Activated T-helper 1 cell treated with anti-CD3 and anti-CD28 coated beads, Interleukin-12 subunit alpha, Interleukin-12 subunit beta, Interleukin-2, Interleukin-4 antibody, amounts not matched to agents 30 ng/mL and 10 ng/mL and 1 ng/mL, durations not matched to agents 14 hours and 24 hours and 36 hours (primary cell): ENCODE measurements around the gene GPR137. TPM values are rescaled to one million over a fixed set of nuclear protein-coding genes. Genes with fewer than 3 reads are reported as not detected.

Source experiments
- DNase-seq: peaks from one replicate; pipeline ENCODE4 v3.0.0; 2021; ENCODE audit warnings: low spot score
- H3K27ac Mint-ChIP-seq: one replicate; pipeline ENCODE4 v1.8.0; 2021; ENCODE audit warnings: mild to moderate bottlenecking, mixed read lengths
- H3K27me3 Mint-ChIP-seq: one replicate; pipeline ENCODE4 v1.8.0; 2022; ENCODE audit warnings: mild to moderate bottlenecking, moderate library complexity, mixed read lengths; ENCODE audit not compliant: insufficient read depth
- H3K36me3 Mint-ChIP-seq: one replicate; pipeline ENCODE4 v1.8.0; 2021; ENCODE audit warnings: low read depth, mixed read lengths
- H3K4me1 Mint-ChIP-seq: one replicate; pipeline ENCODE4 v1.8.0; 2021; ENCODE audit warnings: low read depth, mixed read lengths
- H3K4me3 Mint-ChIP-seq: one replicate; pipeline ENCODE4 v1.8.0; 2021; ENCODE audit warnings: mild to moderate bottlenecking, moderate library complexity, mixed read lengths
- H3K9me3 Mint-ChIP-seq: one replicate; pipeline ENCODE4 v1.8.0; 2021; ENCODE audit warnings: mixed read lengths
- intact Hi-C: fragments of 100-400 bp; cut with micrococcal nuclease; formaldehyde crosslinking; loops from one replicate; pipeline ENCODE4 v1.15.1; 2024
- total RNA-seq: library from RNA; stranded (reverse); gene quantifications from 2 replicates; pipeline ENCODE4 v1.2.3, GENCODE V29; 2022

Gene GPR137
- total RNA-seq, 1 donor from 2014 or later = 35.3 TPM

GRCh38 chr11:64288353-64288750 is 2.7 kb downstream of the GPR137 start:
- DNase-seq = no peak
- Mint-ChIP-seq H3K4me3 (no peak overlapping the region), H3K27me3 (peaks cover 24% of the 10 kb centered on the region), H3K27ac (no peak overlapping the region), H3K9me3 (no peaks in the 10 kb centered on the region), H3K36me3 (peaks cover 5% of the 10 kb centered on the region), H3K4me1 (peaks cover 21% of the 10 kb centered on the region)
- intact Hi-C loops = loop anchor here (10.0 kb wide), 1 partner anchor 314 kb away; the partner anchor contains the start of gene COX8A

- Mint-ChIP-seq H3K27me3 (peaks cover 30% of the 10 kb centered on the region), H3K36me3 (peaks cover 5% of the 10 kb centered on the region), H3K4me1 (peaks cover 16% of the 10 kb centered on the region), H3K4me3 (no peak overlapping the region), H3K9me3 (no peaks in the 10 kb centered on the region), H3K27ac (no peak overlapping the region)
- DNase-seq = no peak
- intact Hi-C loops = loop anchor here (10.0 kb wide), 1 partner anchor 314 kb away; the partner anchor contains the start of gene COX8A
Measured at GRCh38 chr11:64289002-64289564, 3.4 kb downstream of the GPR137 start.

GRCh38 chr11:64290352-64291261 is 5.0 kb downstream of the GPR137 start:
- Mint-ChIP-seq H3K36me3 (peaks cover 5% of the 10 kb centered on the region), H3K9me3 (no peaks in the 10 kb centered on the region), H3K4me3 (peak overlapping the region; percentile 65), H3K4me1 (peaks cover 16% of the 10 kb centered on the region), H3K27ac (peak overlapping the region; percentile 63), H3K27me3 (peaks cover 45% of the 10 kb centered on the region)
- no peak for DNase-seq
- intact Hi-C loops = no loop called here

- peak within 1 kb of the TSS; percentile 63 for H3K27ac Mint-ChIP-seq
- H3K9me3 Mint-ChIP-seq = no peaks in the 10 kb centered on the region
- peaks cover 5% of the 10 kb centered on the region for H3K36me3 Mint-ChIP-seq
- peaks cover 13% of the 10 kb centered on the region for H3K4me1 Mint-ChIP-seq
- H3K4me3 Mint-ChIP-seq = peak within 1 kb of the TSS; percentile 65
- intact Hi-C loops = no loop called here
- H3K27me3 Mint-ChIP-seq = peaks cover 52% of the 10 kb centered on the region
- DNase-seq = no peak
Measured at GRCh38 chr11:64291262-64291751, 5.7 kb downstream of the GPR137 start, which contains the start of gene KCNK4. KCNK4 (plus strand) TSS chr11:64291302; CDS start chr11:64293019, 1,717 bp downstream.

GRCh38 chr11:64291752-64292459 is 6.3 kb downstream of the GPR137 start:
- H3K36me3 Mint-ChIP-seq = peaks cover 4% of the 10 kb centered on the region
- H3K4me3 Mint-ChIP-seq = no peak overlapping the region
- peaks cover 58% of the 10 kb centered on the region for H3K27me3 Mint-ChIP-seq
- DNase-seq = no peak
- intact Hi-C loops = loop anchor here (1.0 kb wide), 1 partner anchor 9 kb away; no protein-coding TSS in a partner anchor
- no peak overlapping the region for H3K27ac Mint-ChIP-seq
- peaks cover 7% of the 10 kb centered on the region for H3K4me1 Mint-ChIP-seq
- no peaks in the 10 kb centered on the region for H3K9me3 Mint-ChIP-seq

- Mint-ChIP-seq H3K4me1 (peaks cover 10% of the 10 kb centered on the region), H3K27ac (no peak overlapping the region), H3K9me3 (no peaks in the 10 kb centered on the region), H3K4me3 (peak overlapping the region; percentile 53), H3K27me3 (peaks cover 64% of the 10 kb centered on the region), H3K36me3 (peaks cover 5% of the 10 kb centered on the region)
- intact Hi-C loops = loop anchor here (1.0 kb wide), 1 partner anchor 9 kb away; no protein-coding TSS in a partner anchor
- DNase-seq = no peak
Measured at GRCh38 chr11:64292460-64293254, 7.0 kb downstream of the GPR137 start.

DNA sequence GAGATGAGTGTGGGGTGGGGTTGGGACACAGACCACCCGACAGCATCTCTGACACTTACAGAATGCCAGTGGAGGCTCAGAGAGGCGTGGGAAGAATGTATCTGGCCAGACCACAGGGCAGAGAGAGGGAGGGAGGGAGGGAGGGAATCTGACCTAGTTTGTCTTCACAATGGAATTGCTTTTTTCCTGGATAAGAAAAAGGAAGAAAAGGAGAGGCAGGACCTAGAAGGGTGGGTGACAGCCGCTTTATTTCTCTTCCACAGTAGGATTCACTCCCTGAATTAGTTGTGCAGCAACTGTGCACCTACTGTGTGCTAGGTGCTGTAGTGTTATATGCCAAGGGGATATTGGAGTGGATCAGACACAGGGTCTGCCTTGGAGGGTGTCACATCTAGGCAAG is 9.1 kb downstream of the GPR137 start:
- DNase-seq = no peak
- no peaks in the 10 kb centered on the region for H3K9me3 Mint-ChIP-seq
- intact Hi-C loops = no loop called here
- no peak overlapping the region for H3K27ac Mint-ChIP-seq
- H3K4me1 Mint-ChIP-seq = peaks cover 11% of the 10 kb centered on the region
- H3K4me3 Mint-ChIP-seq = no peak overlapping the region
- peaks cover 81% of the 10 kb centered on the region for H3K27me3 Mint-ChIP-seq
- H3K36me3 Mint-ChIP-seq = peaks cover 8% of the 10 kb centered on the region

GRCh38 chr11:64295760-64296159 is 10.1 kb downstream of the GPR137 start:
- Mint-ChIP-seq H3K36me3 (peaks cover 7% of the 10 kb centered on the region), H3K27me3 (peaks cover 80% of the 10 kb centered on the region), H3K4me3 (no peak overlapping the region), H3K4me1 (peaks cover 13% of the 10 kb centered on the region), H3K27ac (no peak overlapping the region), H3K9me3 (no peaks in the 10 kb centered on the region)
- intact Hi-C loops = no loop called here
- no peak for DNase-seq

DNA sequence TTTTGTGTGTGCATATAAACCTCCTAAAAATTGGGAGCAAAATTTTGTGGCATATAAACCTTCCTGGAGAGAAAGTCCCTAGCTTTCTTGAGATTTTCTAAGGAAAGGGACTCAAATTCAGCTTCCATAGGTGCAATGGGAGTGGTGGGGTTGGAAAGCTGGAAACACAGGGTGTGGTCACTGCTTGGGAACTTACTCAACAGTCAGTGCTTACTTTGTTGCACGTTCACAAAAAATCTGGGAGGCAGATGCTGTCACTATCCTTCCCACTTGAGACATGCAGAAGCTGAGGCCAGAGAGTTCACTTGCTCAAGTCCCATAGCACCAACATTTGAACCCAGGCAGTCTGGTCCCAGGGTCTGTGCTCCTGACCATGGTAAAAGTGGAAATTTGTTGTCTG is 10.6 kb downstream of the GPR137 start:
- H3K27ac Mint-ChIP-seq = no peak overlapping the region
- H3K27me3 Mint-ChIP-seq = peaks cover 78% of the 10 kb centered on the region
- H3K36me3 Mint-ChIP-seq = peaks cover 5% of the 10 kb centered on the region
- H3K9me3 Mint-ChIP-seq = no peaks in the 10 kb centered on the region
- DNase-seq = no peak
- intact Hi-C loops = no loop called here
- no peak overlapping the region for H3K4me3 Mint-ChIP-seq
- peaks cover 13% of the 10 kb centered on the region for H3K4me1 Mint-ChIP-seq

GRCh38 chr11:64296830-64297698 is 11.4 kb downstream of the GPR137 start:
- H3K4me3 Mint-ChIP-seq = no peak overlapping the region
- peaks cover 83% of the 10 kb centered on the region for H3K27me3 Mint-ChIP-seq
- intact Hi-C loops = no loop called here
- H3K36me3 Mint-ChIP-seq = peaks cover 5% of the 10 kb centered on the region
- H3K4me1 Mint-ChIP-seq = peaks cover 13% of the 10 kb centered on the region
- no peak for DNase-seq
- no peak overlapping the region for H3K27ac Mint-ChIP-seq
- H3K9me3 Mint-ChIP-seq = no peaks in the 10 kb centered on the region

- H3K27ac Mint-ChIP-seq = no peak overlapping the region
- H3K36me3 Mint-ChIP-seq = peaks cover 5% of the 10 kb centered on the region
- H3K9me3 Mint-ChIP-seq = no peaks in the 10 kb centered on the region
- intact Hi-C loops = no loop called here
- peaks cover 13% of the 10 kb centered on the region for H3K4me1 Mint-ChIP-seq
- peaks cover 80% of the 10 kb centered on the region for H3K27me3 Mint-ChIP-seq
- no peak for DNase-seq
- no peak overlapping the region for H3K4me3 Mint-ChIP-seq
Measured at GRCh38 chr11:64297699-64298358, 12.2 kb downstream of the GPR137 start.
